GM12864 (cell line): ENCODE data around the gene SH2D6.

Experiments
- DNase-seq: peaks from one replicate; pipeline ENCODE4 v3.0.0-alpha.2; 2011; ENCODE audit warnings: low read depth
- H3K4me3 ChIP-seq: 2 replicates; pipeline ENCODE4 v1.5.1; 2011; ENCODE audit warnings: mild to moderate bottlenecking, low read depth, low read length, control low read depth
- CTCF ChIP-seq: IDR thresholded peaks from 2 replicates; pipeline ENCODE4 v1.5.1; 2011; ENCODE audit warnings: low read depth, mild to moderate bottlenecking, moderate library complexity, low read length, control low read depth, inconsistent platforms; ENCODE audit errors: missing control alignments

SH2D6 gene

GRCh38 chr2:85430752-85431569, 12.4 kb downstream of the SH2D6 start:
- H3K4me3 ChIP-seq: no peak overlapping the region
- TF ChIP-seq CTCF: no peak
- no peak for DNase-seq

GRCh38 chr2:85431570-85432205, 13.2 kb downstream of the SH2D6 start:
- no peak for TF ChIP-seq CTCF
- H3K4me3 ChIP-seq: no peak overlapping the region
- no peak for DNase-seq

GRCh38 chr2:85433511-85434089, 15.1 kb downstream of the SH2D6 start:
- no peak for DNase-seq
- no peak for TF ChIP-seq CTCF
- H3K4me3 ChIP-seq: no peak overlapping the region

- no peak overlapping the region for H3K4me3 ChIP-seq
- TF ChIP-seq CTCF: no peak
- DNase-seq: no peak
Measured at GRCh38 chr2:85434696-85435095, 16.2 kb downstream of the SH2D6 start.

GRCh38 chr2:85435220-85435958, 16.9 kb downstream of the SH2D6 start:
- H3K4me3 ChIP-seq: no peak overlapping the region
- TF ChIP-seq CTCF: no peak
- DNase-seq: no peak

GRCh38 chr2:85435981-85436835, 17.7 kb downstream of the SH2D6 start:
- TF ChIP-seq CTCF: no peak
- DNase-seq: no peak

More at GRCh38 chr2:85435981-85436835, 17.7 kb downstream of the SH2D6 start:
- no peak overlapping the region for H3K4me3 ChIP-seq
